HCT116 (cell line): ENCODE results near the gene MAGEA6. TPM values are rescaled to one million over a fixed set of nuclear protein-coding genes. Genes with fewer than 3 reads are reported as not detected.
"Not testable (repeated sequence)": the region's sequence is repeated elsewhere in the genome, so short reads cannot be mapped to it uniquely, and the experiment has no call there.

Source experiments
- ATAC-seq: fragments of 200-7000 bp; cut with Tn5 transposase; 2 replicates; pipeline ENCODE4 v1.9.1; 2020; ENCODE audit warnings: mild to moderate bottlenecking, moderate library complexity
- BruUV-seq: library from RNA; stranded (reverse); fragments of 400-500 nt; replicated peaks from 2 replicates; lab custom pipeline; 2021; lab: Mats Ljungman, UMichigan
- CTCF ChIA-PET: fragments of 300-600 bp; sonication (Branson Sonifier 250); formaldehyde crosslinking; loops from one replicate; lab custom pipeline; 2021; ENCODE audit warnings: antibody characterized with exemption; lab: Charles Lee
- POLR2A ChIA-PET: fragments of 300-600, 350-600 bp; sonication (Branson Sonifier 250); formaldehyde crosslinking; loops from one replicate; lab custom pipeline; 2021; ENCODE audit warnings: antibody characterized with exemption; lab: Charles Lee
- RAD21 ChIA-PET, 2 experiments: fragments of 300-600 bp; sonication (Branson Sonifier 250); formaldehyde crosslinking; loops; one replicate each; lab custom pipeline; 2023; ENCODE audit warnings: low total read pairs in 2 of 2; ENCODE audit not compliant: uncharacterized antibody in 2 of 2, unreplicated experiment in 2 of 2, low non-redundant PET in 1 of 2; lab: Charles Lee
- DNase-seq: peaks from one replicate; pipeline ENCODE4 v3.0.0-alpha.2; 2010; ENCODE audit warnings: low read depth, low spot score
- H2AFZ ChIP-seq: fragments of 200-600 bp; shearing (Covaris generic), sonication (generic); 2 replicates; pipeline ENCODE4 v1.6.1; 2017; ENCODE audit warnings: low read depth, mixed run types, mixed read lengths, antibody characterized with exemption, low read length; ENCODE audit not compliant: poor library complexity, severe bottlenecking
- H3K27ac ChIP-seq: 2 replicates; pipeline ENCODE4 v1.5.1; 2012; ENCODE audit warnings: low read depth, low read length
- H3K27me3 ChIP-seq: fragments of 200-600 bp; sonication (generic); 2 replicates; pipeline ENCODE4 v1.6.1; 2016; ENCODE audit warnings: mixed run types, low read length, mixed read lengths; ENCODE audit not compliant: insufficient read depth
- H3K36me3 ChIP-seq, 2 experiments: fragments of 200-500 bp in 1 of 2; fragments of 200-600 bp in 1 of 2; sonication (Bioruptor generic) in 1 of 2; sonication (generic) in 1 of 2; 2 replicates each; pipeline versions ENCODE4 v1.5.1 to v1.6.1; 2014 to 2016; ENCODE audit warnings: low read length in 2 of 2, inconsistent platforms in 1 of 2, mixed read lengths in 1 of 2, mixed run types in 1 of 2; ENCODE audit not compliant: insufficient read depth in 2 of 2, control insufficient read depth in 1 of 2
- H3K4me1 ChIP-seq, 2 experiments: fragments of 200-600 bp in 1 of 2; sonication (generic) in 1 of 2; 2 replicates each; pipeline versions ENCODE4 v1.5.1 to v1.6.1; 2012 to 2017; ENCODE audit warnings: low read length in 2 of 2, inconsistent platforms in 1 of 2, mild to moderate bottlenecking in 1 of 2, mixed read lengths in 1 of 2, mixed run types in 1 of 2, moderate library complexity in 1 of 2; ENCODE audit not compliant: insufficient read depth in 2 of 2, control insufficient read depth in 1 of 2
- H3K4me2 ChIP-seq: fragments of 200-600 bp; sonication (generic); 2 replicates; pipeline ENCODE4 v1.6.1; 2017; ENCODE audit warnings: mixed run types, low read length, mixed read lengths
- H3K4me3 ChIP-seq, 2 experiments: fragments of 200-600 bp in 1 of 2; sonication (generic) in 1 of 2; replicated peaks in 1 of 2; 2 replicates each; pipeline ENCODE4 v1.5.1; 2011 to 2016; ENCODE audit warnings: low read length in 2 of 2, control low read depth in 1 of 2, low read depth in 1 of 2, mild to moderate bottlenecking in 1 of 2, mixed read lengths in 1 of 2, mixed run types in 1 of 2
- H3K79me2 ChIP-seq: fragments of 200-600 bp; sonication (generic); 2 replicates; pipeline ENCODE4 v1.6.1; 2017; ENCODE audit warnings: mild to moderate bottlenecking, mixed run types, low read length, moderate library complexity, mixed read lengths; ENCODE audit not compliant: insufficient read depth
- H3K9ac ChIP-seq: fragments of 200-600 bp; sonication (generic); 2 replicates; pipeline ENCODE4 v1.6.1; 2016; ENCODE audit warnings: low read length, mixed read lengths
- H3K9me2 ChIP-seq: fragments of 200-600 bp; sonication (generic), shearing (Covaris generic); 2 replicates; pipeline ENCODE4 v1.6.1; 2017; ENCODE audit warnings: mixed run types, mild to moderate bottlenecking, moderate library complexity; ENCODE audit not compliant: insufficient read depth
- H3K9me3 ChIP-seq, 2 experiments: fragments of 200-500 bp in 1 of 2; fragments of 200-600 bp in 1 of 2; sonication (Bioruptor generic) in 1 of 2; sonication (generic) in 1 of 2; 2 replicates each; pipeline ENCODE4 v1.6.1; 2014 to 2017; ENCODE audit warnings: low read length in 2 of 2, mixed read lengths in 2 of 2, inconsistent platforms in 1 of 2, low read depth in 1 of 2, mild to moderate bottlenecking in 1 of 2, mixed run types in 1 of 2, moderate library complexity in 1 of 2; ENCODE audit not compliant: control insufficient read depth in 1 of 2, insufficient read depth in 1 of 2
- H4K20me1 ChIP-seq: fragments of 200-600 bp; sonication (generic), shearing (Covaris generic); 2 replicates; pipeline ENCODE4 v1.6.1; 2017; ENCODE audit warnings: mixed run types, mild to moderate bottlenecking, moderate library complexity; ENCODE audit not compliant: insufficient read depth
- intact Hi-C: fragments of 100-400 bp; cut with micrococcal nuclease; formaldehyde crosslinking; loops from 2 replicates; pipeline ENCODE4 v1.10.0; 2022
- total RNA-seq: library from RNA; stranded (reverse); gene quantifications from one replicate; pipeline ENCODE4 v1.2.1, GENCODE V29; 2021; ENCODE audit not compliant: unreplicated experiment

MAGEA6 gene
- total RNA-seq, 1 experiment from 2014 or later: 0.57 TPM

- ATAC-seq, RAD21 ChIA-PET, H2AFZ ChIP-seq: not testable (repeated sequence)
Measured at GRCh38 chrX:152754871-152755270, 14.6 kb downstream of the MAGEA6 start.

GRCh38 chrX:152753686-152754650, 15.5 kb downstream of the MAGEA6 start, which contains the start of gene MAGEA2:
Gene MAGEA2 (minus strand): TSS chrX:152753842. CDS start chrX:152751363, 2,479 bp downstream.
- H3K4me1 ChIP-seq: not testable (repeated sequence)

More at GRCh38 chrX:152754871-152755270, 14.6 kb downstream of the MAGEA6 start:
- DNase-seq, H3K27ac ChIP-seq, H4K20me1 ChIP-seq, H3K9me2 ChIP-seq, H3K4me3 ChIP-seq, H3K4me1 ChIP-seq, H3K36me3 ChIP-seq, POLR2A ChIA-PET, H3K4me2 ChIP-seq, H3K27me3 ChIP-seq, H3K9ac ChIP-seq, CTCF ChIA-PET, H3K9me3 ChIP-seq, intact Hi-C loops, BruUV-seq, H3K79me2 ChIP-seq: not testable (repeated sequence)

More at GRCh38 chrX:152753686-152754650, 15.5 kb downstream of the MAGEA6 start, which contains the start of gene MAGEA2:
- H3K79me2 ChIP-seq, H4K20me1 ChIP-seq, H3K27ac ChIP-seq, H3K9me2 ChIP-seq, BruUV-seq, H3K9ac ChIP-seq, H2AFZ ChIP-seq, intact Hi-C loops, H3K27me3 ChIP-seq, RAD21 ChIA-PET, H3K36me3 ChIP-seq, H3K9me3 ChIP-seq, POLR2A ChIA-PET, CTCF ChIA-PET, H3K4me2 ChIP-seq, DNase-seq, H3K4me3 ChIP-seq: not testable (repeated sequence)
- ATAC-seq: peak; percentile 87
